ENCODE data around the gene DDX25.
"Not testable (repeated sequence)": the region's sequence is repeated elsewhere in the genome, so short reads cannot be mapped to it uniquely, and the experiment has no call there.

The DDX25 gene

DNA sequence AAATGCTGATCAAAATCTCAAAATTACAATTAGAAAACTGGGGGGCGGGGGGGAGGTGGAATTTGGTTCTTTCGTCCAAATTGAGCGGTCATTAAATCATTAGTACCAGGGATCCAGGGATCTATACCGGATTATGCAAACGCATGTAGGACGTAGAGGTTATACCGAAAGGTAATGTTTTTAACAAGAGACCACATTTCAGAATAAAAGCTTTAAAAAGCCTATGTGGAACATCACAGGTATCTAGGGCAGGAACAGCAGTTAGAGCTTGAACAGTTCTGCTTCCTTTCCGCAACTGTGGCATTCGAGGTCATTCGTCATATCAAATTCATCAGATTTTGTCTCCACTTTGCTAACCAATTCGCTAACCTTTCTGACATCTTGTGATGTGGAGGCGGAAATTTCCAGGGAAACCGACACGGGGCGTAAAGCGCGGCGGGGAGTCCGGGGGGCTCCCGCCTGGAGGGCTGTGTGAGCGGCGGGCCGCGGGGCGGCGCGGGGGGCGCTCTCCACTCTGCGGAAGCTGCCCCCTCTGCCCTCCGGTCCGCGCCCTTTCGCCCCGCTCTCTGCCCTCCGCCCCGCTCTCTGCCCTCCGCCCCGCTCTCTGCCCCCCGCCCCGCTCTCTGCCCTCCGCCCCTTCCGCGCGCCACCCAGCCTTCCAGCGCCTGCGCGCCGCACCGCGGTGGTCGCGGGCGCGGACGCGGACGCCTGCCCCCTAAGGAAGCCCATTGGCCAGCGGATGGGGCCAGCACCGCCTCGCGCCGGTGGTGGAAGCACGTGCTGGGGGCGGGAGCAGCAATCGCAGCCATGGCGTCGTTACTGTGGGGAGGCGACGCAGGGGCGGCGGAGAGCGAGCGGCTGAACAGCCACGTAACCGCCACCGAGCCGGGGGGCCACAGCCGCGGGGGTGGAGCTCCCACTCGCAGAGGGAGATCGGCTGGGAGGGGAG, at the start of gene DDX25:
Gene DDX25 (plus strand): TSS at position 798 of the 949 bp plus-strand sequence. CDS start 10 bp downstream, at position 808.
- no peak for DNase-seq

DNA sequence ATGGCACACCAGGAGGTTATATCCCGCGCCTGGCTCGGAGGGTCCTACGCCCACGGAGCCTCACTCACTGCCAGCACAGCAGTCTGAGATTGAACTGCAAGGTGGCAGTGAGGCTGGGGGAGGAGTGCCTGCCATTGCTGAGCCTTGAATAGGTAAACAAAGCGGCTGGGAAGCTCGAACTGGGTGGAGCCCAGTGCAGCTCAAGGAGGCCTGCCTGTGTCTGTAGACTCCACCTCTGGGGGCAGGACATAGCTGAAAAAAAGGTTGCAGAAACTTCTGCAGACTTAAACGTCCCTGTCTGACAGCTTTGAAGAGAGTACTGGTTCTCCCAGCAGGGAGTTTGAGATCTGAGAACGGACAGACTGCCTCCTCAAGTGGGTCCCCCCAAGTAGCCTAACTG, 46.6 kb upstream of the DDX25 start:
- not testable (repeated sequence) for DNase-seq

DNA sequence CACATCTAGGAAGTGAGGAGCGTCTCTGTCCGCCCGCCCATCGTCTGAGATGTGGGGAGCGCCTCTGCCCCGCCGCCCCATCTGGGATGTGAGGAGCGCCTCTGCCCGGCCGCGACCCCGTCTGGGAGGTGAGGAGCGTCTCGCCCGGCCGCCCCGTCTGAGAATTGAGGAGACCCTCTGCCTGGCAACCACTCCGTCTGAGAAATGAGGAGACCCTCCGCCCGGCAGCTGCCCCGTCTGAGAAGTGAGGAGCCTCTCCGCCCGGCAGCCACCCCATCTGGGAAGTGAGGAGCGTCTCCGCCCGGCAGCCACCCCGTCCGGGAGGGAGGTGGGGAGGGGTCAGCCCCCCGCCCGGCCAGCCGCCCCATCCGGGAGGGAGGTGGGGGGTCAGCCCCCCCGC, 41.5 kb upstream of the DDX25 start:
- not testable (repeated sequence) for DNase-seq

DNA sequence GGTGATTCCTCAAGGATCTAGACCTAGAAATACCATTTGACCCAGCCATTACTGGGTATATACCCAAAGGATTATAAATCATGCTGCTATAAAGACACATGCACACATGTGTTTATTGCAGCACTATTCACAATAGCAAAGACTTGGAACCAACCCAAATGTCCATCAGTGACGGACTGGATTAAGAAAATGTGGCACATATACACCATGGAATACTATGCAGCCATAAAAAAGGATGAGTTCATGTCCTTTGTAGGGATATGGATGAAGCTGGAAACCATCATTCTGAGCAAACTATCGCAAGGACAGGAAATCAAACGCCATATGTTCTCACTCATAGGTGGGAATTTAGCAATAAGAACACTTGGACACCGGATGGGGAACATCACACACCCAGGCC, 39.0 kb upstream of the DDX25 start:
- not testable (repeated sequence) for DNase-seq

DNA sequence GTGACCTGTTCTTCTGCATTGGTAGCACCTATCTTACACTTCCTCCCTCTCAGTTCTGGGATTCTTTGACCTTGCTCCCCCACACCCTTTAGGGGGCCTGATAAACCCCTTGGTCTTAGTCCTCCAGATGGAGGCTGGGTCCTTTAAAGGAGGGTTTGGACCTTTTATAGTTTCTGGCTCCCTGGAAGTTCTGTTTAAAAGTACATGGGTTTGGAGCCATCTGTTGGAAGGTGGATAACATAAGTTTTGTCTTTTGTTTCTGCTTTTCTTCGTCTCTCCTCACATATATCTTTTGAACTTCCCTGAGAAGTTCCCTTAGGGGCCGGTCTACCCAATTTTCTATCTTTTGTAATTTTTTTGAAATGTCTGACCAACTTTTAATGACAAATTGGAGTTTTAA, 34.8 kb upstream of the DDX25 start:
- DNase-seq, result no peak

DNA sequence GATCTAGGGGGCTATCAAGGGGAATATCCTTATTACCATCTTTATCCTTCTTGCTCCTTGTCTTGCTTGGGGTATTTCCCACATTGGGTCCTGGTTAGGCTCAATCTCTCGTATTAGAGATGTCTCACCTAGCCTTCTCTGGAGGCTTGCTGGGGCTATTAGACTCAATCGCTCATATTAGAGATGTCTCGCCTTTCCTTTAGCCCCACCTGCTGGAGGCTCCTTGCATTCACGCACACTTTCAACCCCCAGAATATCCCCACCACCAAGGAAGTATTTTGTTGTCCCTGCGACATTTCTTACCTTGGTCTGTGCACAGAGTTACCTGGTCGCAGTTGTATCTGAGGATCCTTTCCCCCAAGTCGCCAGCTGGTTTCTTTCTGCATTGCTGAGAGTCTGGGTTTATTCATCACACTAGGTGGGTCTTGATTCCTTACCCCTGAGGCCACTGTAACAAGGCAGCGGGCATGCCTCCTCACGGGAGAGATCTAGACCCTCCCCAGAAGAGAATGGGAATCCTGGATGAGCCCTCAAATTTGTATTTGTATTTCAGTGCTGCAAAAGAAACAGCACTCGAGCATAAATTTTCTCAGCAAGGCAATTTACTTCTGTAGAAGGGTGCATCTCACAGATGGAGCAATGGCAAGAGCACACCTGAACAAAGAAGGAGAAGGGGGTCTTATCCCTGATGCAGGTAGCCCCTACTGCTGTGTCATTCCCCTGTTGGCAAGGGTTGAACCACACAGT, 32.7 kb upstream of the DDX25 start:
- no peak for DNase-seq

DNA sequence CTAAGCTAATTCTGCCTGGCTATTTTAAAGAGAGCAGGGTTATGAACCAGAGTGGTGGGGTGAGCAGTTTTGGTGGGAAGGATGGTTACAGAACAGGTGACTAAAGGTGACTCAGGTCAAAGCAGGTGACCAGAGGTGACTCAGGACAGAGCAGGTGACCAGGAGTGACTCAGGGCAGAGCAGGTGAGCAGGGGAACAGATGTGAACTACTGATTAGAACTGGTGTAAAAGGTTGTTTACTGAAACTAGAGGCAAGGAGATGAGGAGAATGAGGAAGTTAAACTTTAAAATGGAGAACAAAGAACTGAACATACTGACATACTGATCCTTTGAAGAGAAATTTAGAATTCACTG, 32.2 kb upstream of the DDX25 start:
- no peak for DNase-seq

DNA sequence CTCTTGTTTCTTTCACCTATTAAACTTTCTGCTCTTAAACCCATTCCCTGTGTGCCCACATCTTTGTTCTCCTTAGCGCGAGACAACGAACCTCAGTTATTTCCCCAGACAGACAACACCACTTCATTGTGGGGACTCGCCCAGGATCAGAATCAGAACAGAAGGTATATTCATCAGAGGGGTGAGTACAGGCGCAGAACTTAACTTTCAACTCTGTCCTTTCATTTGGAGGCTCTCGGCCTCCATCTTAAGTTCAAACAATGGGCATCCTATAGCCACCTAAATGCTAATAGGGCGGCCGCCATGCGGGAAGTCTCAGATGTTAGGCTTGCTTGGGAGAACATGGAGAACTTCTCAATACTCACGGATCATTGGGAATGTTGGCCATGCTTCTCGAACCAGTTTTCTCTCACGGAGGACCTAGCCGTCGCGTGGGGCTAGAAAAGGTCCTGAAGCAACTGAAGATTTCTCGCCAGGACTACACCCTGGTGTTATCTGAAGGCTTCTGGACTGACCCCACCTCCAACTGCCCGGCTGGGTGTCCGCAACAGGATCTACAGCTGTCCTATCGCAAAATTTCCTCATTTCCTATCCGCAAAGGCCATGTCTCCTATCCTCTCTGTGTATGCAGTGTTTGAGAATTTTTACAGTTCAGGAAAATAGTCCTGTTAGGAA, 30.3 kb upstream of the DDX25 start:
- no peak for DNase-seq

DNA sequence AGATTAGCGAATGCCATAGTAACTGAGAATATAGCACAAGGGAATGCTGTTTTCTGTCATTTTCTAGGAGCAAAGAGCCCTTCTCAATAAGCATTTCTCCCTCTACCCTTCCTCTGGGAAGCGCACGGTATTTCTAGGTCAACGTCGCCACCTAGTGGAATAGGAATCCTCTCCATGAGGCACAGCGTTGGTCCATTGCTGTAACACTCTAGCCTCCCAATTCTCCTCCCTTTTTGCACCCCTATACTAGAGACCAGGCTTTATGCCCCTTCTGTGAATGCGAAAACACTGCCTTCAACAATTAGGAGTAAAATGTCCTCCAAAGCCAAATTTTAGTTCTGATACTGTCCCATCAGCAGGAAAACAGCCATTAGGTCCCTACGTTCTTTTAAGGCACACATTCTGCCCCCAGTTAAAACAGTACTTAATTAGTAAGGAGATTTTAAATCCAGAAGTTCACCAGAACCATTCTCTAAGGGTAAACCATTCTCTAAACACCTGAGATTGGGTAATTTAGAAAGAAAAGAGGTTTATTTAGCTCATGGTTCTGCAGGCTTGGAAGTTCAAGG, 29.7 kb upstream of the DDX25 start:
- DNase-seq, result peak; percentile 53

DNA sequence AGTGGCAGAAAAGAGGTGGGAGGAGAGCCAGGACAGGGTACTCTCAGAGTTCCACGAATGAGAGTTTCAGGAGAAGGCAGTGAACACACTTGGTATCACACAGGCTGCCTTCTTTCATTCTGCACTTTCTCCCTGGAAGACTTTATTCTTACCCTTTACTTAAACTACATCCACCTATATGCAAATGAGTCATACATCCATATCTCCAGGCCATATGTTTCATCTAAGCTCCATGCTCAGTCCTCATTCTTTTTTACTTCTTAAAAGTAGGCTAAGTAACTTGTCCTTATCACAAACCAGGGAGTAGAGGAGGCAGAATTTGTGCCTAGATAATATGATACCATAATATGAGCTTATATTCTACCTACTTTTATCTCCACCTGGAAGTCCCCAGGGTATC, 23.0 kb upstream of the DDX25 start:
- no peak for DNase-seq

DNA sequence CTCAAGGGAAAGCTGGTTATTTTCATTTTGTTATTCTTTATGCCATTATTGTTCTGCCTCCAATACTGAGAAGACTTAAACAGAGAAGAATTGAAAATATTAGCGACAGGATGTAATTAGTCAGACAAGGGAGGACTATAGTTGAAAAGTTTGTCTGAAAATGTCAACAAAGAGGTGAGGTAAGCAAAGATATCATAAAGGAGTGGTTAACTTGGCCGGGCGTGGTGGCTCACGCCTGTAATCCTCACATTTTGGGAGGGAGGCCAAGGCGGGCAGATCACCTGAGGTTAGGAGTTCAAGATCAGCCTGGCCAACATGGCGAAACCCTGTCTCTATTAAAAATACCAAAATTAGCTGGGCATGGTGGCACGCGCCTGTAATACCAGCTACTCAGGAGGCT, 20.9 kb upstream of the DDX25 start:
- DNase-seq, result no peak

DNA sequence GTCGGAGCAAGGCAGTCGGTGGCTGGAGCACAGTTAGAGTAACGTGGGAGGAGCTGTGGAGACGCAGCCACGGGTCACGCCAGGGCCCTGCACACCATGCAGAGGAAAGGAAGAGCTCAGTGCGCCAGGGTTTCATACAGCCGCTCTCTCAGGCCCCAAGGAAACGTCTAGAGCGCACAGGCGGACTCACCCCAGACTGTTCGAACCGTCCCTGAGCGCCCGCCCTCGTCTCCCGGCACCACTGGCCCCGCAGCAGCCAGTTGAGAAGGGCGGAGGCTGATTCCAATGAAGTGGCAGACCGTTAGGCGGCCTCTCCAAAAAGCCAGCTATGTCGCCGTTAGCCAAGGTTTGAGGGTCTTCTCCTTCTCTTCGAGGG, 17.3 kb upstream of the DDX25 start:
- DNase-seq, result no peak

DNA sequence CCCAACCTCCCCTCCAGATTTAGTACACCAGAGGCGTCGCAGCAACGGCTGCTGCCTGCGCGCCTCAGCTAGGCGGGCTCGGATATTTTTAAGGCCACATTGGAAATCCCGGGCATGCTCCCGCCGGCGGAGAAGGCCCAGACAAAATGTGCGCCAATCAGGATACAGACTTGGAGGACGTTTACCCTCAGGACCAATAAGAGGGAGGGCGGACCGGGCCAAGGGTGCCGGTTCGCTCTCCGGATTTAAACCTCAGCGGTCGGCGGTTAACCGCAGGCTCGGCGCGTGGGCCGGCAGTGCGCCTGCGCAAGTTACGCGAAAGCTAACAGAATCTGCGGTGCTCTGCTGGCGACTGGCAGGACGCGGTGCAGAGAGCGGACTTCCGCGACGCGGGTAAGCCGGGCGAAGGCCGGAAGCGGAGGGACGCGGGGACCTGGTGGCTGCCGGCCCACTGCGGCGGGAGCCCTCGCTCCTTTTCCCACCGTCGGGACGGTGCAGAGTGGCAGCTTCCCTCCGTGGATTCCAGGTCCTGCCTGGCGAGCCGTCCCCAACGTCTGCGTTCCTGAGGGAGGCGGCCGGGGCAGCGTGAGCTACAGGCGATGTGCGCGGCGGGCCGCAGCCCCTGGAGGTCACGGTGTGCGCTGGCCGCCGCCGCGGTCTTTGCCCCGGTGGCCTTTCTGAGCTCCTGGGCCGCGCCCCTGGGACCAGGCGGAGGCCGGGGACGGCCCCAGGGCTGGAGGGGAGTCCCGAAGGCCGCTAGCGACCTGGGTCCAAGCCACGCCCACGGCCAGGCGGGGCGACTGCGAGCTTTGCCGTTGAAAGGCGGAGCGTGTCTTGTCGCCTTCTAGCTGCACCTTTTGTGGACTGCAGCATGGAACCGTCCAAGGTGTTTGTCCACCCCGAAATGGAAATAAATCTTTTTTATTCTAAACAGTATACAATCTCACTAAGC, 16.7 kb upstream of the DDX25 start, which contains the start of gene HYLS1:
Gene HYLS1 (plus strand): TSS at position 296 of the 952 bp plus-strand sequence. CDS start 11,701 bp downstream, outside the sequence.
- peak; percentile 96 for DNase-seq

DNA sequence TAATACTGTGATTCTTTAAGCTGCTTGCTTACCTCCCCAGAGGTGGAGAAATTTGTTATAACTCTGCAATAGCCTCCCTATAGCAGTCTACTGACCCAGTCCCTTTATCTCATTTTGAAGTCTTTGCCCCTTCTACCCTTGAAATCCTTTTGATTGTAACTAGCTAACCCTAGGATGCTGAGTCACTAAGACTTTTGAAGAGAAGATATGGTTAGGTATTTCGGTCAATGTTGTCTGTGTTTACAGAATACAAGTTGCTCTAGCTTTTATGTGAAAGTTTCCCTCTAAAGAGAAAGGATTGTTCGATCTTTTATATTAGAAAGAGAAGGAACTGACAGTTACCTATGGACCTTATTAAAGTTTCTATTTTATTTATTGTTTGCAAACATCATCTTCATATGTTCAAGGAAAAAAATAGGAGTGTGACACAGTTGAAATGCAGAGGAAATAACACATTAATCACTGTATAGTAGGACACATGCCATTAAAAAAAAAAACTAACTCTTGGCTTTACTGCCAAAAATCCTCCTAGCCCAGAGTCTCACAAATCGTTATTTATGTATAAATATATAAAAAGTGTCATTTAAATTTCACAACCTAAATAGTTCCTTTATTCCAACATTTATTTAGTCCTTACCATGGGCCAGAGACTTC, 13.7 kb upstream of the DDX25 start:
- DNase-seq, result no peak

DNA sequence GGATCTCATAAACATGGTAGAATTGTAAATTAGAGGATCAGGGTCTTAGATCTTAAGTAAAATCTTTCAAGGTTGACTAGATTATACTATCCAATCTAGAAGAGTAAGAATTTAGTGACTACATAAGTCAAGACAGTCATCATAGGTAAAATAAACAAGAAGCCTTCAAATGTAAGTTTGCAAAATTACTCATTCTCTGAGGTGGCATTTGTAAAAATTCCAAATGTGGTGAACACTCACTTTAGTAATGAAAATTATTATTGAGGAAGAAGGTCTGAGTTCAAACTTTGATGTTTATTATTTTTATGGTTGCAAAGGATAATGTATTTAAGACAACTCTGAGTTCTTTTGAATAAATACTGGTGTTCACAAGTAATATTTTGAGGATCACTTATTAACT, 12.2 kb upstream of the DDX25 start:
- DNase-seq, result no peak

DNA sequence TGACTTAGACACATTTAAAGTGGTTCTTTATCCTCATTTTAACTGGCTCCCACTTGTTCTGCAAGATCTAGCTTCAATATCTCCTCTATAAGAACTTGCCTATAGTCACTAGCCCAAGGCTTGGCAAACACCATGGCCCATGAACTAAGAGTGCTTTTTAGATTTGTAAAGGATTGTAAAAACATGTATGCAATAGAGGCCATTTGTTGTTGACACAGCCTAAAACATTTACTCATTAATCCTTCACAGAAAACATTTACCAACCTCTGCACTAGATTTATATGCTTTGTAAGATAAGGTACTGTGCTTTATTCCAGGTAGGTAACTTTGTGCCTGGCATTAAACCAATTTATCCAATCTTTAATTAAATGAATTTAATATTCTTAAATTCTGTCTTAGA, 11.3 kb upstream of the DDX25 start:
- no peak for DNase-seq

DNA sequence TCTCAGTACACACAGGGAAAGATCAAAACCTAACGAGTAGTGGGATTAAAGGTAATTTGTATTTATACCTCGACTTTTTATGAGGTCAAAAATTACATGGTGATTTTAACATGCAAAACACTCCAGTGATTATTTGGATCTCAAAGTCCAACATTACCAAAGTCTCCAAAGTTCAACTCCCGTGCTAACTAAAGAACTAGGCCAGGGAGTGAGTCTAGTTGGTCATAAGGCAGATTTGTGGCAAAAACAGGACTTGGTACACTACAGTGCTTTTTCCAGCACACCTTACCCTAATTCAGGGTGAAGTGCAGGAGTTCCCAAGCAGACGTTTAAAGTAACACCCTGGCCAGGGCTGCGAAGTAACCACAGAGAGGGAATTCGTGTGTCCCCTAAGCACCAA, 2.4 kb upstream of the DDX25 start:
- no peak for DNase-seq

DNA sequence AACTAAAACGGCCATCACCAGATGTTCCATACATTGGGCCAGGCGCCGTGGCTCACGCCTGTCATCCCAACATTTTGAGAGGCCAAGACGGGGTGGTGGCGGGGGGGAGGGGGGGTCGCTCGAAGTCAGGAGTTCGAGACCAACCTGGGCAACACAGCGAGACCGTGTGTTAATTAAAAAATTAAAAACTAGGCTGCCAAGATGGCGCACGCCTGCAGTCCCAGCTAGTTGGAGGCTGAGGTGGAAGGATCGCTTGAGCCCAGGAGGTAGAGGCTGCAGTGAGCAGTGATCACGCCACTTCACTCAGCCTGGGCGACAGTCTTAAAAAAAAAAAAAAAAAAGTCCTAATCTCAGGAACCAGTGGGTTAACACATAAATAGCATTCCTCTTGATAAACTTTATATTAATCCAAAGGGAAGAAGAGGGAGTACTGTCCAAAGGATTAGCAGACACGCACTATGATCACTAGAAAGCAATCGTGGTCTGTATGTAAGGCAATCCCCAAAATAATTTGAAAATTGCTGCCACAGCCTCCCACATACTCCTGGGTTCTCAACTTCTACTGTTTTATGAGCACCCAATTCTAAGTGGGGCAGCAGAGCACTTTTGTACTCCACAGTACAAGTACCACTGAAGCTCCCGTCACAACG, 1.9 kb upstream of the DDX25 start:
- no peak for DNase-seq

DNA sequence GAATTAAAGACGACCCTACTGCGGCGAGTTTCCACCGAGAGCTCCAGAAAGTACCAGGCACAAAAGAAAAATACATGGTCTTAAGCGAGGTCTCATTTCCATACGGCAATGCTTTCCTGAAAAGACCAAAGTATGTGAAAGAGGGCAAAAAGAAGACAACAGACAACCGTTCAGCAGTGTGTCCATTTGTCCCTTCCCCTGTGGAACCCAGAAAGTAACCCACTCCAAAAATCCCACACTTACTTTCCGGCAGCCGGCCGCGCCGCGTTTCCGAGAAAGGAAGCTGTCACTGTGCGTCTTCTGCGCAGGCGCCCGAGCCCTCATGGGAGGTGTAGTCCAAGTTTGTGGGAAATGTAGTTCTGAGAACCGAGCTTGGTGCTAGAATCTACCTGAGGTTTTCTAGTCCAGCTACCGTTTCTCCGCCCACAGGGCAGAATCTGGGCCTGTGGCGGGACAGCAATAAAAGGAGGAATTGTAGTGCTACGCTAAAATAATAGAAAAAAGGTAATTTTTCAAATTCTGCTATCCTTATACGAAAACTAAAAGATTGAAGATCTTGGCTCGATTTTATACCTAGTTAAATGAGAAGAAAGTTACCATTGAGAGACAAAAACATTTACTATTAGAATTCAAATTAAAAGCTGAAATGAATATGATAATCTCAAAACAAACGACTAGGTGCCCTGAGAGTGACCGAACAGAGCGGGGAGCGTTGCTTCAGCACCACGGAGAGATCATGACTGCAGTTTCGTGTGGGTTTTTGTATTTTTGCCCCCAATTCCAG, 1.2 kb upstream of the DDX25 start, which contains the start of gene PUS3:
Gene PUS3 (minus strand): TSS at position 280 of the 784 bp plus-strand sequence. CDS start 6,922 bp downstream, outside the sequence.
- peak; percentile 88 for DNase-seq

DNA sequence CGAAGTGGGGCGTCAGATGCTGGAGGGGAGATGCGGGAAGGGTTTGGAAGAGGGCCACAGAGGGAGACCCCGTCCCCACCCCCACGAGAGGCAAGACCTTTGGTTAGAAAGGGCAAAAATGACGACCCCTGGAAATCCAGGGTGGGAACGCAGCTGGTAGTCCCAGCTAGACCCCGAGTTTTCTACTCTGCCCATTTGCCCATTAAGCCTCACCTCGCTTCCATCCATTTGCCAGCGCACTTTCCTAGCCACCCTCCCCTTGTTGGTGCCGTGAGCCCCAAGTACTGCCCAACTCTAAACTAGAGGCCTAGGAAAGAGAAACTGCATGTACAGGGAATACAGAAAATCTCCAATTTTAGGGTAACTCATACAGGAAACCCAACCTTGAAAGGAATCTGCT, 370 bp downstream of the DDX25 start:
- no peak for DNase-seq

Data from GF-D8 (cell line).